Measurements from ENCODE around the gene CMAS. TPM values are rescaled to one million over a fixed set of nuclear protein-coding genes. Genes with fewer than 3 reads are reported as not detected.
"Not testable (repeated sequence)": the region's sequence is repeated elsewhere in the genome, so short reads cannot be mapped to it uniquely, and the experiment has no call there.

CMAS gene
- total RNA-seq, 1 donor from 2014 or later: 41.1 TPM

DNA sequence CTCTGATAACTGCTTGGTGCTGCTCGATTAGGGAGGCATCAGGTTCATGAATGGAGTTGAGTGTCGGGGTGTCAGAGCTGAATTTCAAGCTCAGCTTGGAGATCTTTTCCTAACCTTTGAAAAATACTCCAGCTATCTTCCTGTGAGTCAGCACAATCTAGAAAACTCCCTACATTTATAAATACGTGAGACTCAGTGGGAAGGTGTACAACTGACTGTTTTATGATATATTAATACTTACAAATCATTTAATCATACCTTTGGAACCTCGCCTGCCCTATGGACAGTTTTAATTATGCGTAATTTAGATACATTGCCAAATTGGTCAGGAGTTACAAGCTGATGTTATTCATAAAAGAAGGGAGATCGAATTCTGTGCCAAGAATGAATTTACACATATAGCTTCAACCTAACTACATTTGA is 961 bp downstream of the CMAS start:
- DNase-seq (ENCODE audit: low spot score) (no peak), ATAC-seq (no peak)

DNA sequence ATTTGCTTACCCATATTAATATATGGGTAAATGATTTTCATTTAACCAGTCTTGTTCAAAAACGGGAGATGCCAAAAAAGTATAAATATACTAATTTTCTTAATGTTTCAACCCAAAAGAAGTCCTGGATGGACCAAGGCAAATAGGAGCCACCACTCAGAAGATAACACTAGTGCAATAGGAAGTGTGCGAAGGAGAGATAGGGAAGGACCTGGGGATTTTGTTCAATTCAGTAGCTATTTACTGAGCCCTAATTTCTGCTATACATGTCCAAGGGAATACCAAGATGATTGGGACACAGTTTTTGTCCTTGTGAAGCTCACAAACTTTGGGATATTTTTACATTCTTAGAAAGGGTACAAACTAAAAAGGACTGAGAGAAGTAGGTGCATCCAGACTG is 1.5 kb downstream of the CMAS start:
- ATAC-seq: no peak
- DNase-seq (ENCODE audit: low spot score): no peak

DNA sequence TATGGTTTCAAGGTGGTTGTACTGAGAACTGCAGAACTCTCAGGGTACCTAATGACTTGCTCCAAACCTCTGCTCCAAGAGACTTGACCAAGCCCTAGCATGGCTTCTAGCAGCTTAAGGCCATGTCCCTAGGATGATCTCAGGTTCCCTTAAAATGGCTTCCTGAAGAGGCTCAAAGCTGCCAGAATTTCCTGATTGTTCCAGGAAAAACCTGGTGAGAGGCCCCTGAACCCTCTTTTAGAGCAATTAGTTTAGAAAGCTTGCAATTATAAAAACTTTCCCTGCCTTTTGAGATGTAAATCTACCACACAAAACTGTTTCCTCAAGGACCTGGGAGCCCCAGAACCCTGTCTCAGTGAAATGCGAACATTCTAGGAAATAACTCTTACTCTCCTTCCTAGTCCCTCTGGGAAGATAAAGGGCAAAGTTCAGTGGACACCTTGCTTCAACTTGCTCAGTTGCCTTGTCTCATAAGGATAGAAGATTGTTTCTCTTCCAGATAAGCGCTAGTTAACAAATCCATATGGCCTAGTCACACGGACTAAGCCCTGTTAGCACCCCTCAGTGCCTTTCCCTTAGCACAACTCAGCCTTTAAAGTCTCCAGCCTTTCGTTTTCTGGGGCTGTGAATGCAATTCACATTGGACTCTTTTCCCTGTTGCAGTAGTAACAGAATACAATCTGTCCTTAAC is 2.5 kb downstream of the CMAS start:
- DNase-seq (ENCODE audit: low spot score) (no peak), ATAC-seq (no peak)

DNA sequence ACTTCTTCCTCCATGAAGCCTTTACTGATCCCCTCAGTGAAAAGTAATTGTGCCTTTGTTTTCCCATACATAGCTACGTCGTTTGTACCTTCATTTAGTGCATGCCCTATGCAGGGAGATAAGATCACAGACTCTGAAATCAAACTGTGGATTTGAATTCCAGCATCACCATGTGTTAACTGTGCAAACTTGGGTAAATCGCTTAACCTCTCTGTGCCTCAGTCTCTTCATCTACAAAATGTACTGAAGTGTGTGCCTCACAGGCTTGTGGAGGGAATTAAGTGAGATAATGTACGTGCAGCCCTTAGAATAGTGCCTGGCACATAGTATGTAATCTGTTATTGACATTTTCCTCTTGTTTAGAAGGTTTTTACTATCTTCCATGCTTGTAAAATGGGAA is 4.1 kb downstream of the CMAS start:
- no peak for ATAC-seq
- DNase-seq (ENCODE audit: low spot score): no peak

DNA sequence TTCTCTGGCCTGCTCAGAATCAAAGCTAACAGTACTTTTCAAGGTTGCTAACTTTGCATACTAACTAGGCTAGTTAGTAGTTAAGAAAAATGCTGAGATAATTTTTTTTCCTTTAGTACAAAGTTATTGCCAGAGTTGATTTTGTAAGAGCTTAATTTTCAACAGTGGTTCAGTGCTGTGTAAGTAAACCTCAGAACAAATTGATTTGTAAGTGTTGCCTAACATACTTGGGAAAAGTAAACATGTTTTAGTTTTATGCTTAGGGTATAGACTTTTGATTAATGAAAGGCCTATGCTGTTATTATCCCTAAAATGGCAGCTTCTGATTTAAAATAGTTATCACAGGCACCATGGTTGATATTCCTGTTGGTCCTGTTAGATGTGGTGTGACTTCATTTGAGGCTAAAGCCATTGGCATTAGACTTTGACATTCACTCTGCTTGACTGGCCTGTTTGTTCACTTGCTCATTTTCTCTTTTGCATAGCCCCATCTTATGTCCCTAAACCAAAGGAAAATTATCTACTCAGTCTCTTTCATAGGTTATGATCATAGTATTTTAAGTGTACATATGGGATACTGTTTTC is 5.2 kb downstream of the CMAS start:
- DNase-seq (ENCODE audit: low spot score) (no peak), ATAC-seq (peak; percentile 41)

DNA sequence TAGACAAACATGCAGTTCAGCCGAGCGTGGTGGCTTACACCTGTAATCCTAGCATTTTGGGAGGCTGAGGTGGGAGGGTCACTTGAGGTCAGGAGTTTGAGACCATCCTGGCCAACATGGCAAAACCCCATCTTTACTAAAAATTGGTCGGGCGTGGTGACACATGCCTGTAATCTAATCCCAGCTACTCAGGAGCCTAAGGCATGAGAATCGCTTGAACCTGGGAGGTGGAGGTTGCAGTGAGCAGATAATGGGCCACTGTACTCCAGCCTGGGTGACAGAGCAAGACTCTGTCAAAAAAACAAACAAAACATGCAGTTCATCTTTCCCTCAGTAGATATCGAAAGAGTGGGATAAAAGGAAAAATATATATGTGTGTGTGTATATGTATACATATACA is 7.0 kb downstream of the CMAS start:
- not testable (repeated sequence) for DNase-seq (ENCODE audit: low spot score); ATAC-seq

DNA sequence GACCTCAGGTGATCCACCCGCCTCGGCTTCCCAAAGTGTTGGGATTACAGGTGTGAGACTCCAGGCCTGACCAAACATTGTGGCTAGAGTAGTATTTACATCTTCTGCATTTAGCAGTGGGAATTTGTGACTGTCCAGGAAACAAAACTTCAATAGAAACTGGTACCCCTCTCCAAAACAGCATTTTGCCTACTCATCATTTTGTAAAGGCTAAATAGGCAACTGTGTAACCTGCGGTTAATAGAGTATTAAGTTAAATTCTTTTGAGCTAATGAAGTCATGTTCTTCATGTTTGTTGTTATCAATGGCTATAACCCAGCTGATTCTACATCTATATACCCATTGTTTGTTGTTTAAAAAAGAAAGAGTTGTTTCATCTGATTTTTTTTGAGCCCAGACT is 8.1 kb downstream of the CMAS start:
- no peak for ATAC-seq
- DNase-seq (ENCODE audit: low spot score): no peak

DNA sequence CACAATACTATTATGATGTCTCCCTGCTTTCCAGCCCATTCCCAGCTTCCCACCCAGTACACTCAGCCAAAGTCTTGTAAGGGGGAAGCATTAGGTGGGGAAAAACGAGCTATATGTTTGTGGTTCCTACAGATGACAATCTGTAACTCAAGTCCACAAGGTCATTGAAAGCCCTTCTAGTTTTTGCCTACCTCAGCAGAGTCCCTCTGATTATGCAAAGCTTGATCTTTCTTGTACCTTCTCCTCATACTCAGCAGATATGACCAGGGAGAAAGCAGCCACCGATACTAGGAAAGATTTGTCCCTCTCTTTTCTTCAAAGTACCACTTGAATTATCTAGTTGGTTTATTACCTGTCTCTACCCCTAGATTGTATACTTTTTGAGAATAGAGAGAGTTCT is 10.6 kb downstream of the CMAS start:
- DNase-seq (ENCODE audit: low spot score): no peak
- peak; percentile 74 for ATAC-seq

DNA sequence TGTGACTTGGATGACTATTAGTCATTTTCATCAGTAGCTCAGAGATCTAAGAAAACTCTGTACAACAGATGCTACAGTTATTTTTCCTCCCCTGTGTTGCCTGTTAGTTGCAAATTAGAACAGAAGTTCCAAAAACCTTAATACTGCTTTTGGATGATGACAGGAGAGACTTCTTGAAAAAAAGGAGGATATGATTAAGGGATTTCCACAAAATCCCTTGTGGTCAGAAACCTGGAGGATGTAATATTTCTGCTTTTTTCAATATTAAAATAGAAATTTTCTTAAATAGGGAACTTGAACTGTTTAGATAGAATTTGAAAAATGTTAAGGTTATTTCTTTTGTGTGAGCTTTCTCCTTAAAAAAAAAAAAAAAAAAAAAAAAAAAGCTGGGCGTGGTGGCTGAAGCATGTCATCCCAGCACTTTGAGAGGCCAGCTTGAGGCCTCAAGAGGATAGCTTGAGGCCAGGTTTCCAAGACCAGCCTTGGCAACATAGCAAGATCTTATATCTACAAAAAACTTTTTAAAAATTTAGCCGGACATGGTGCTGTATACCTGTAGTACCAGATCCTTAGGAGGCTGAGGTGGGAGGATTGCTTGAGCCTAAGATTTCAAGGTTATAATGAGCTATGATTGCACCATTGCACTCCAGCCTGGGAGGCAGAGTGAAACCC is 14.1 kb downstream of the CMAS start:
- no peak for ATAC-seq

DNA sequence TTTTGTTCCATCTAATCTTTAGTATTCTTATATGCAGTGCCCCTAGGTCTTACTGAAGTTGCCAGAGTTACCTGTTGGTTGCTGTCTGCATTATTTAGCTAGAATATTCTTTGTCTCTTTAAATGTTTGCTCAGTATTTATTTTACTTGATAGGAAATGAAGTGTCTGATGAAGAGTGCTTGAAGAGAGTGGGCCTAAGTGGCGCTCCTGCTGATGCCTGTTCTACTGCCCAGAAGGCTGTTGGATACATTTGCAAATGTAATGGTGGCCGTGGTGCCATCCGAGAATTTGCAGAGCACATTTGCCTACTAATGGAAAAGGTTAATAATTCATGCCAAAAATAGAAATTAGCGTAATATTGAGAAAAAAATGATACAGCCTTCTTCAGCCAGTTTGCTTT is 18.9 kb downstream of the CMAS start:
- no peak for ATAC-seq
- no peak for DNase-seq (ENCODE audit: low spot score)

More for the DNA sequence above, 14.1 kb downstream of the CMAS start:
- no peak for DNase-seq (ENCODE audit: low spot score)

DNA sequence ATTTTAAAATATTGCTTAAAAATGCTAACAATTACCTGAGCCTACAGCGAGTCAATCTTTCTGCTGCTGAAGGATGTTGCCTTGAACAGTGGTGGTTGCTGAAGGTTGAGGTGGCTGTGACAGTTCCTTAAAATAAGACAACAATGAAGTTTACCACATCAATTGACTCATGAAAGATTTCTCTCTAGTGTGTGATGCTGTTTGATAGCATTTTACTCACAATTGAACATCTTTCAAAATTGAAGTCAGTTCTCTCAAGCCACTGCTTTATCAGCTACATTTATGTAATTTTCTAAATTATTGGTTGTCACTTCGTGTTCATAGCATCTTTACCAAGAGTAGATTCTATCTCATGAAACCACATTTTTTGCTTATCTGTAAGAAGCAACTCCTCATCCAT is 20.3 kb downstream of the CMAS start:
- DNase-seq (ENCODE audit: low spot score) (no peak), ATAC-seq (no peak)

DNA sequence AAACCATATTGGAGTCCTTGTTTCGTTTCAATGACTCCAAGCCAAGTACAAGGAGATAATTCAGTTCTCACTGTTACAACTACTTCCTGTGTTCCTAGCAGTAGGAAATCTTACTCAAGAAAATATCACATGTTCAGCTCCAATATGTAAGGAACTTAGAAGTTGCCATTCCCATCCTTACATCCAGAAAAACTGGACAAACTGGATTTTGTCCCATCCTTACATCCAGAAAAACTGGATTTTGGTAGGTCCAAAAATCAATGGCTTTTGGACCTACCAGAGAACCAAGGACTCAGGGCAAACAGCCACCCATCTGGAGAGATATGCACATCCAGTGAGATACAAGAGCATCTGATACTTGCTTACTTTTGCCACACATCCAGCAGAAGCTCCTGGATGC is 23.8 kb downstream of the CMAS start:
- ATAC-seq (no peak), DNase-seq (ENCODE audit: low spot score) (no peak)

DNA sequence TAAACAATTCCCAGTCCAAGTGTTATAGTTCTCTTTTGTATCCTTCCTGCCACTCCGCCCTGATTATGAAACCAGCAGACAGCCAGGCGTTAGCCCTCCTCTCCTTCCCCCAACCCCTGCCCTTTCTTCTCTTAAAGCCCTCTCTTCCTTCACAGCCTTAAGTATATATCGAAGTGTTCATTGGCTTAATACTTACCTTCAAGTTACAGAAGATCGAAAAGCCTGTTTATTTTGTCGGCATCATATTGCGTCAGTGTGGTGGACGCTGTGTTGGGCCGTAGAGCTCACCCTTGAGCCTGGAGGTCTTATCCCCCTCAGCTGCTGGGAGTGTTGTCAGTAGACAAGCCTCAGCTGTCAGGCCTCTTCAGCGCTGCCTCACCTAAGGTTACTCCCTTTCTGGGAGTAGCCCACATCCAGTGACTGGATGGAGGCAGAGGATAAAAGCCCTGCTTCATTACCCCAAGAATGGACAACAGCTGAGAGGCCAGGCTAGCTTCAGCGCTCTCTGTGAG is 36.2 kb downstream of the CMAS start:
- ATAC-seq (no peak), DNase-seq (ENCODE audit: low spot score) (no peak)

DNA sequence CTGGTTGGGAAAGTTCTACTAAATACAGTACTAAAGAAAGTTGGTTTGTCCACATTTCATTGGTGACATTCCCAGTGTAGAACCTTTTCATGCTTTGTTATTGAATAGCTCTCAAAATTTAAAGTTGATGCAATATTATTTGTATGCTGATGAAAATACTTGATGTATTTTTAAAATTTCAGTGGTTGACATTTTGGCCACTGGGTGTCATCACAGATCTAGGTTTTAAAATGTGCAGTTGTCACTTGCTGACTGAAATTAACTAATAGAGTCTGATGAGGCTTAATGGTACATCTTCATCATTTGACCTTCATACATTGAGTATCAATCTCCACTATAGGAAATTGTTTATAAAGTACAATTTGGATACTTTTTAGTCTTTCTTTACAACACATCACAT is 37.1 kb downstream of the CMAS start:
- no peak for DNase-seq (ENCODE audit: low spot score)
- peak; percentile 72 for ATAC-seq

DNA sequence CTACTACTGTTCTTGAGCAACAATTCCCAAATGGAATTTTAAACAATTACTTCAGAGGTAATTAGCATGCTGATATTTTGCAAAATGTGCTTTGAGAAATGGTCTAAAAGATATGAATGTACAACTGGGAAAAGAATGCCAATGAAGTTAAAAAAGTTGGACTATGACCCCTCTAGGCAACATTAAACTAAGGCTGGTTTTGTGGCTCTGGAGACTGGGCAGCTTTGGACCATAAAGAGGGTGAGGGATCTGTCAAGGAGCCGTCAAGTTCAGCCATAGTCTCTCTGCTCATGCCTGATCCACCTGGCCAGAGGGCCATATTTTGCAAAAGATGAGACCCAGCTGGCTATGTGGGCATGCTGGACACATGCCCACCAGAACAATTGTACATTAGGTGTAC is 38.8 kb downstream of the CMAS start:
- no peak for DNase-seq (ENCODE audit: low spot score)
- ATAC-seq: peak; percentile 53

DNA sequence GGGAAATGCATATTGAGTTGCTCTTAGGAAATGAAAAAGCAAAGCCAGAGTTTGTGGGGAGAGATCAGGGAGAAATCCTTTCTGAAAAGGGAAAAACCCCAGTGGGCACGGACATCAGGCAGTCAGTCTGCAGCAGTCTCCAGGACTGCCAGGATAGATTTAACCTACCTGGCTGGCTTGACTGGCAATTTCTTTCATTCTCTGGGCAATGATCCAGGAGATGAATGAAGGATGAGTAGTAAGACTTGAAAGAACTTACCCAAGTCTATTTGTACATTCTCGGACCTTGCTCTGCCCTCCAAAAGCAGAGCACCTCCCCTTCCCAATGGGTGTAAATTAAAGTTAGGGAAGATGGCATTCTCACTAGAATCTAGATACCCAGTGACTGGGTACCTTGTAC is 42.9 kb downstream of the CMAS start:
- ATAC-seq (no peak), DNase-seq (ENCODE audit: low spot score) (no peak)

DNA sequence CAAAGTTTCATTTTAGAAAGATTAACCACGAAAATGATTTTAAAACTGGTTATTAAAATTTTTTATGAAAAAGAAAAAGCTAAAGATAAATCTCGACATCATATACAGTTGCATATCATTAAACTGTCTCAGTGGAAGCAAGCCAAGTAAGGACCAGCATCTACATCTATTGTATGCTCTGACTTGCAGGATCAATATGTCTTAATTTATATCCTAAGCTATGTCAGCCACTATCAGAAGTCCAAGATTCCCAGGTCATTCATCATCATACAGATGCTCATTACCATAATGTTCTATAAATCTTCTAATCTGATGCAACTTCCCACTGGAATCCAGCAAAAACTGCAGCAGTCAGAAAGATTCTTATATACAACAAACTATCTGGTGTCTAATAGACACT is 43.5 kb downstream of the CMAS start:
- no peak for ATAC-seq
- DNase-seq (ENCODE audit: low spot score): no peak

DNA sequence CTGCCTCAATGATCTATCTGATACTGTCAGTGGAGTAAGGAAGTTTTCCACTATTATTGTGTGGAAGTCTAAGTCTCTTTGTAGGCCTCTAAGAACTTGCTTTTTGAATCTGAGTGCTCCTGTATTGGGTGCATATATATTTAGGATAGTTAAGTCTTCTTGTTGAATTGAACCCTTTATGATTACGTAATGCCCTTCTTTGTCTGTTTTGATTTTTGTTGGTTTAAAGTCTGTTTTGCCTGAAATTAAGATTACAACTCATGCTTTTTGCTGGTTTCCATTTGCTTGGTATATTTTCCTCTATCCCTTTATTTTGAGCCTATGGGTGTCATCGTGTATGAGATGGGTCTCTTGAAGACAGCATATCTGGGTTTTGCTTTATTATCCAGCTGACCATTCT is 53.0 kb downstream of the CMAS start:
- not testable (repeated sequence) for ATAC-seq; DNase-seq (ENCODE audit: low spot score)

DNA sequence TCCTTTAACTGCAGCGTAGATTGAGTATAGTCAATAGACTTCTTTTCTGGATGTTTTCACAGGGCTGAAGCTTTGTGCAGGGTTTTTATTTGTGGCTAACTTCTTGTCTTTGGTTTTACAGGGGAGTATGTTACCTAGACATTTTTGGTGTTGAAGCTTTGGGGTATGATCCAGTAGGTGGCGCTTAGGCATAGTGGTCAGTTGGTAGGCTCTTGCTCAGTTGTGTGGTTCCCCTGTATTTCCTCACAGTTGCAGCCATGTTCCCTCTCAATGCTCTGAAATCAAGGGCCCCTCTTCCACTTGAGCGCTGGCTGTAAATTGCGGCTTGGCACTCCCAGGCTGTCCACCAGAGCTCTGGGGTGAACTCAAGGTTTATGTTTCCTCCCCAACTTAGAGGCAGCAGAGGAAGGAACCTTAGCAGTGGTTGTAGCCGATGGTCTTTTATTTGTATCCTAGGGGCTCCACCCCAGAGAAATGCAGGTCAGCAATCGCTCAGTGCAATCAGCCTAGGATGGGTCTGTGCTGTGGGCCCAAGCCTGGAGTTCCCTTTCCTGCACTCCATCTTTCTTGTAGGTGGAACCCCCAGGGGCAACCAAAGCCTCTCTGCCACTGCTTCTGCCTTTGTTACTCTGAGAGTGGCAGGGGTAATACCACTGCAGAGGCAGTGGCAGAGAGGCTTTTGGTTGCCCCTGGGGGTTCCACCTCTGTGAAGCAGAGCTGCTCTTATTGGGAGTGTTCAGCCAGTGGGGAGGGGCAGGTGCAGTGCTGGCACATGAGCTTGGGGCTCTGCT is 55.1 kb downstream of the CMAS start:
- peak; percentile 90 for ATAC-seq
- DNase-seq (ENCODE audit: low spot score): no peak

DNA sequence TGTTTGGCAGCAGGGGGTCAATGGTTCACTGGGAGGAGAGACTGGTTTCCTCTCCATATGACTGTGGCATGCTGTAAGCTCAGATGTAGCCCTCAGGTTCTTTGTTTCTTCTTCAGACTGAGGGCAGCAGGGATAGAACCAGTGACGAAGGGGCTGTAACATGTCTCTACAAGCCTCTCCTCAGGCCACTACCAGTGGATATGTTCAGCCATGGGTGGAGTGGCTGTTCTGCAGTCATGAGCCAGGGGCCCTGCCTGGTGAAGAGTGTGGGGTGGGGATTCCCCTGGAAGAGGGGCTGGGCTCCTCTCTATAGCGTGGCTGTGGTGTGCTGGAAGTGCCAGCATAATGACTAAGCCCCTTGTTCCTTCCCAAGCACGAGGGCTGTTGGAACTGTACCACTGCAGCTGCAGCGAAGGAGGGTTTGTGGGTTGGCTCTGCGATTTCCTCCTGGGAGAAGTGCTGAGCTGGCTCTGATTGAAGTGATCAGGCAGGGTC is 55.8 kb downstream of the CMAS start:
- ATAC-seq (no peak), DNase-seq (ENCODE audit: low spot score) (no peak)

DNA sequence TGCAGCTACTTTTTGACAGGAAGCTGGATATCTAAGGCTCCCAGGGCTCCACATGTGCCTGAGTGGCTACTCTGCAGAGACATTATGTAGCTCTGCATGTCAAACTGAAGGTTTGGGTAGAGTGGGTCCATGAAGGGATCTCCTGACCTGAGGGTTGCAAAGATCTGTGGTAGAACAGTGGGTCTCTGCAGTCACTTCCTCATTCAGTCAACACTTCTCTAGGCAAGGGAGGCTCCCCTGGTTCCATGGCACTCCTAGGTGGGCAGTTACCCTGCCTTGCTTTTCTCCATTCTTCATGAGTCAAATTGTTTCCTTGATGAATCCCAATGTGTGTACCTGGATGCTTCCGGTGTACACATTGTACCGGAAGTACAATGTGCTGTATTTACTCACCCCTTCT is 57.4 kb downstream of the CMAS start:
- DNase-seq (ENCODE audit: low spot score) (no peak), ATAC-seq (no peak)

Data from left lobe of liver (tissue), 2 donors.